Suppressor macrophage treated with lipopolysaccharide for 1 hour (primary cell): ENCODE results near the gene RPL31.

Source experiments
- DNase-seq, 3 donors: peaks; one replicate each; pipeline ENCODE4 v3.0.0-alpha.2; 2020 to 2022

Gene RPL31

GRCh38 chr2:100997509-100998234 is 4.4 kb upstream of the RPL31 start:
- no peak for DNase-seq

- no peak for DNase-seq
Observed at GRCh38 chr2:100998235-100998573, 3.9 kb upstream of the RPL31 start.

GRCh38 chr2:100999995-101000394 is 2.1 kb upstream of the RPL31 start:
- DNase-seq = no peak

- DNase-seq = peak in 2 of 3 donors; percentile 24 to 33
Observed at GRCh38 chr2:101002562-101003277, 631 bp downstream of the RPL31 start.

GRCh38 chr2:101003278-101003775 is 1.2 kb downstream of the RPL31 start:
- DNase-seq = no peak

GRCh38 chr2:101004620-101005325 is 2.7 kb downstream of the RPL31 start:
- no peak for DNase-seq

- DNase-seq = no peak
Observed at GRCh38 chr2:101006065-101006715, 4.1 kb downstream of the RPL31 start.

GRCh38 chr2:101007415-101008345 is 5.6 kb downstream of the RPL31 start:
- DNase-seq = no peak

- DNase-seq = no peak
Observed at GRCh38 chr2:101011152-101011551, 9.1 kb downstream of the RPL31 start.

GRCh38 chr2:101012054-101012705 is 10.1 kb downstream of the RPL31 start:
- DNase-seq = no peak

- peak; percentile 53 to 75 (median 72) for DNase-seq
Observed at GRCh38 chr2:101012706-101013181, 10.7 kb downstream of the RPL31 start.

- no peak for DNase-seq
Observed at GRCh38 chr2:101014264-101014857, 12.3 kb downstream of the RPL31 start.

GRCh38 chr2:101017371-101017770 is 15.3 kb downstream of the RPL31 start:
- no peak for DNase-seq

- no peak for DNase-seq
Observed at GRCh38 chr2:101018934-101019333, 16.8 kb downstream of the RPL31 start.

- no peak for DNase-seq
Observed at GRCh38 chr2:101022221-101022620, 20.1 kb downstream of the RPL31 start.

- DNase-seq = no peak
Observed at GRCh38 chr2:101023327-101024107, 21.4 kb downstream of the RPL31 start.

- no peak for DNase-seq
Observed at GRCh38 chr2:101025561-101025960, 23.5 kb downstream of the RPL31 start.

- DNase-seq = no peak
Observed at GRCh38 chr2:101026253-101026701, 24.2 kb downstream of the RPL31 start.

GRCh38 chr2:101026923-101027469 is 24.9 kb downstream of the RPL31 start:
- DNase-seq = no peak

GRCh38 chr2:101027852-101028251 is 25.8 kb downstream of the RPL31 start:
- DNase-seq = no peak
